HG02884 (cell line): ENCODE measurements around the gene SELENOO.

Experiments
- ATAC-seq: cut with Tn5 transposase; IDR thresholded peaks from one replicate; pipeline ENCODE4 v1.9.1; 2021; ENCODE audit warnings: mild to moderate bottlenecking, moderate library complexity; ENCODE audit not compliant: unreplicated experiment

The SELENOO gene

DNA sequence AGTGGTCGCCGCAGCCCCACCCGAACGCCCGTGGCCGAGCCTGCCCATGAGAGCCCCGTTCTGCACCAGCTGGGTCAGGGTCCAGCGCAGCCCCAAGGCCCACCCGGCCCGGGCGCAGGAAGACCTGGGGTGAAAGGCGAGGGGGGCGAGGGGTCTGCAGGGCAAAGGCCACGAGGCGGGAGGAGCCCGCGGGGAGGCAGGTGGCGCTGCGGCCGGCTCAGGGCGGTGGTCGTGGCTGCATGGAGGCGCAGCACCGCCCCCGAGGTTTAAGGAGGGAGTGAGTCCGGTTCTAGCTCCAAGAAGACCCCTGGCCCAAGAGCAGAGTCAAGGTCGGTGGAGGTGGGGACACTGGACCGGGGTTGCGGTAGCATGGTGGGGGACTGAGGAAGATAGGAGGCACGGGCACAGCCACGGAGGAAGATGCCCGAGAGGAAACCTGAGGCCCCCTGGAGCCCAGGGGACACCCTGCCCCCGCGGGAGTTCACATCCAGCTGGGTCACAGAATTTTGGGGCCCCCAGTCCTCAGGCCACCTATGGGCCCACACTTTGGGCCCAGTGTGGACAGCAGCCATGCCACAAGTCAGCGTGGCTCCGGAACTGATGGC lies 50.8 kb downstream of the SELENOO start:
- ATAC-seq: no peak

DNA sequence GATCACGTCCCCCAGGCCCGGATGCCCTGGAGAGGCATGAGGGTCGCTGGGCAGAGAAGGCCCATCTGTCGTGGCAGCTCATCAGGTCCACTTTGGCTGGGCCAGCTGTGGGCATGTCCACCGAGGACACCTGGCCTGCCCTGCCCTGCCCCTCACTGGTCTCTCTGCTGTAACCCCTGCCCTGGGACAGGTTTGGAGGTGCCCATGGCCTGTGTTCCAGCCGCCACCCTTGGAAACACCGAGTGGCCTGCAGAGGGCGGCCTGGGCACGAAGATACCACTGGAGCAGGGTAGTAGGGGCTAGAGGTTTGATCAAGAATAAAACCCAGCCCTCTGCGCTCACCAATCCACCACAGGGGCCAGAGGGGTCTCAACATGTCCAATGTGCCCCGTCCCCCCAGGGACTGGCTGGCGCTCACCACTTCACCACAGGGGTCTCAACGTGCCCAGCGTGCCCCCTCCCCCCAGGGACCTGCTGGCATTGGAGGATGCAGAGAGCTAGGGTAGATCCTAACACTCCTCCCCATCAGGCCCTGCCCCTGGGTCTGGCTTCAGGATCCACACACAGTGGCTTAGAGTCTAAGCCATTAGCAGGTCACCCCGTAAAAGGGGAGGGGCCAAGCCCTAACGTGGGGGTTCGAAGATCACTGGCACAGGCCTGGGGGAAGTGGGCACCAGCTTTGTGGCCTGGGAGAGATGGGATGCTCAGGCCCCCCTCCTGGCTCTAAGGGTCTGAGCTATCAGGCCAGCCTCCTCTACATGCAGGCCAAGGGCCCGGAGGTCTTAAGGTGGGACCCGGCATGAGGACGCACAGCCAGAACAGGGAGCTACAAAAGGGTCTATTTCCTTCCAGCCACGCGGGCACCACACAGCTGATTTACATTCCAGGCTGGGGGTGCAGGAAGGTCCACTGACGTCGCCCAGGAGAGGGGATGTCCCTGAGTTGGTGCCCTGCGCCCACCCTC lies 51.6 kb downstream of the SELENOO start:
- no peak for ATAC-seq

DNA sequence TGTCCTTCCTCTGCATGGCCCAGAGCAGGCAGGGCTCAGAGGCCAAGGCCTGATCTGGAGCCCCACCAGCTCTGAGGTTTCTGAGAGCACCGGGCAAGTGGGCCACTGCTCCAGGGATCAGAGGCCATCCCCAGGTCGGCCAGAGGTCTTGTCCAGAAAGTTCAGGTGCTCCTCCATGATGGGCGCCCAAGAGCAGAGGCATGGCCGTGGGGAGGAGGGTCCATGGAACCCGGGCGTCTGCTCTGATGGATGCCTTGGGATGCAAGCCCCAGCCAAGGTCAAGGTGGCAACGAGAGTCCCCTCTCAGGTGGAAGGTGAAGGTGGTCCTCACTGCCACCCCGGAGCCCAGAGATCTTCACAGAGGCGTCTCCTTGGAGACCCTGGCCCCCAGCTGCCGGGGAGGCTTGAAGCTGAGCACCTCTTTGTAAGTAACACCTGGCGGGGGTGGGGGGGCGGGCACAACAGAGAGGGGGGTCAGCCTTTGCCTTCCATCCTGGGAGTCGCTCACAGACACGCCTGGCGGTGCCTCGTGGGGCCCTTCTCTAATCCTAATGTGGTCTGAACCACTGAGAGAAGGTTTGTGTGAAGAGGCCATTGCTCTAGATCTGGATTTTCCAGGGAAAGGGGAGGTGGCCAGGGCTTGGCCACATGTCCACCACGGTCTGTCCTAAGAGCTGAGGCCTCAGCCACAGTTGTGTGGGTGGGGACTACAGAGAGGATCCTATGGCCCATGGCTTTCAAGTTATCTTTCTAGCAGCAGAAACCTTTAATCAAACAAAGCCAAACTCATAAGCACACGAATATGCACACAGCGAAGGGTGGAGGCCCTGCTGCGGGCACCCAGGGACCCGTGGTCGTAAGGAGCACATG lies 52.5 kb downstream of the SELENOO start:
- no peak for ATAC-seq

DNA sequence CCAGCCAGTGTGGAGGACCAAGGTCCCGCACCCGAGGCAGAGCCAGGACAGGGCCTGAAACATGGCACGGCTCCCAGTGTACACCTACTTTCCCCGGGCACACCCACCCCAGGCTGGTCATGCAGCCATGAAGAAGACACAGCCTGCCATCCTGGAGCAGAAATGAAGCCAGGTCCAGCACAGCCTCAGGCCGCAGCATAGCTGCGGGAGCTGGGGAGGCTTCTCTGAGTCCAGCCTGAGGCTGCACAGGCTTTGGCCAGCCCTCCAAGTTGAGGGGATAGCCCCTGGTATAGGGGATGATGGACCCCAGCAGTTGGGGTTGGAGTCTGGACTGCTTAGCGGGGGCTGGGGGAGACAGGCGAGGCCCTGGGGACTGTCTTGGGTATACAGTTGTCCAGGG lies 53.1 kb downstream of the SELENOO start:
- ATAC-seq: no peak

DNA sequence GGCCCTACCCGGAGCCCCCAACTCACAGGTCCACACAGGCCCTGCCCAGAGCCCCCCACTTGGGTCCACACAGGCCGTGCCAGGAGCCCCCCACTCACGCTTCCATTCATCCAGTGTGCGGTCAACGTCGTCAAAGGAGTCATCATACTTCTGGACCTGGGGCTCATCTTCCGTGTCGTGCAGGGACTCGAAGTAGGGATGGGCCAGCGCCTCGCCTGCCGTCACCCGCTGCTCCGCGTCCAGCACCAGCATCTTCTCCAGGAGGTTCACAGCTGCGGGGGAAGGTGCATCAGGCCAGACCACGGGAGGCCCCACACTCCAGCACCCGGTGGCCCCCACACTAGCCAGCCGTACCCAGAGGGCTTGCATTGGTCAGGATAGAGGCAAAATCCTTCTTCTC lies 54.3 kb downstream of the SELENOO start:
- ATAC-seq: no peak

DNA sequence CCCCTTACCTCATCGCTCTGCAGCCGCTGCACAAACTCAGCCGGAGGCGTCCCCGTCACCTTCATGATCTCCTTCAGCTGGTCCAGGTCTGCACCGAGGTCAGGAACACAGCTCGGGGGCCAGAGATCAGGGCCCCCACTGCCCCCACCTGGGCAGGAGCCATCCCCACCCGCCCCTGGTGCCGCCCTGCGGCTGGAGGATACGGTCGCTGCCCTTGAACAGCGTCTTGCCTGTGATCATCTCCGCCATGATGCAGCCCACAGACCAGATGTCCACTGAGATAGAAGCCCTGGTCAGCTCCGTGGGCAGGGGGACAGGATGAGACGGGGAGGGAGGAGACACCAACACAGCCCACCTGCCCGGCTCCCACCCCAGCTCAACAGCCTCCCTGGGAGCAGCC lies 54.8 kb downstream of the SELENOO start:
- ATAC-seq: no peak

DNA sequence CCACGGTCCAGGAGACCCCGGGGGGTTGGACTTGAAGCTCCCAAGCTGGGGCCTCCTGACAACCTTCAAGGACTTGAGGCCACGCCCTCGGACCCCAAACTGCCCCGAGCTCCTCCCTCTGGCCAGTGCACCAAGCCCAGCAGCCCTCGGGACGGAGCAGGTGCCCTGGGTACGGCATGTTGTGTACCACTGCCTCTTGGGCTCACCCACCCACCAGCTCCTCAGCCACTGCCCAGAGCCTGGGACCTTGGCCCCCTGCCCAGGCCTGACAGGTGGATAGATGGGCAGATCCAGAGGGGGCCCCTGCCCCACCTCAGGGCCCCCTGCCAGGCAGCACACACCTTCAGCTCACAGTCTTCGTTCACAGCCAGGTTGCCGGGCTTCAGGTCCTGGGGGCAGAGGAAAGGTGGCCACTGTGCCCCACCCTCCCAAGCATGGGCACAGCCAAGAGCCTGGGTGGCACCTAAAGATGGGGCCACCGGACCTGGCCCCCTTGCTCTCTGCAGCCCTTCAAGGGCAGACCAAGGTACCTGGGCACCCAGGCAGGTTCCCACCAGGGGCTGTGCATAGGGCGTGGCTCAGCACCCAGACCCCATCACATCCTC lies 55.5 kb downstream of the SELENOO start:
- no peak for ATAC-seq

DNA sequence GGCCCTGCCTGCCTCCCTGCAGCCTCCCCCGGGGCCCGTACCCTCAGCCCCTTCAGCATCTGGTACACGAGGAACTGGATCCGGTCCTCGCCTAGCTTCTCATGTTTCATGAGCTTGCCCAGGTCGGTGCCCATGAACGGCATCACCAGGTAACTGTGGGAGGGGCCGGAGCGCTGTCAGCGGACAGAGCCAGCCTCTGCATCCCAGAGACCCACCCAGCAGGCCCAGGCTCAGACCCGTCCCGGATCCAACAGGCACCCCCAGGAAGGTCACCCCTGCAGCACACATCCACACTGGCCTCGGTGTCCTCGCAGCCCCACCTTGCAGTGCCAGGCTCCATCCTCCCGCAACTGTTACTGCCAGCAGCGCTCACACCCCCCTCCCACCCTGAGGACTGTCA lies 56.2 kb downstream of the SELENOO start:
- no peak for ATAC-seq

DNA sequence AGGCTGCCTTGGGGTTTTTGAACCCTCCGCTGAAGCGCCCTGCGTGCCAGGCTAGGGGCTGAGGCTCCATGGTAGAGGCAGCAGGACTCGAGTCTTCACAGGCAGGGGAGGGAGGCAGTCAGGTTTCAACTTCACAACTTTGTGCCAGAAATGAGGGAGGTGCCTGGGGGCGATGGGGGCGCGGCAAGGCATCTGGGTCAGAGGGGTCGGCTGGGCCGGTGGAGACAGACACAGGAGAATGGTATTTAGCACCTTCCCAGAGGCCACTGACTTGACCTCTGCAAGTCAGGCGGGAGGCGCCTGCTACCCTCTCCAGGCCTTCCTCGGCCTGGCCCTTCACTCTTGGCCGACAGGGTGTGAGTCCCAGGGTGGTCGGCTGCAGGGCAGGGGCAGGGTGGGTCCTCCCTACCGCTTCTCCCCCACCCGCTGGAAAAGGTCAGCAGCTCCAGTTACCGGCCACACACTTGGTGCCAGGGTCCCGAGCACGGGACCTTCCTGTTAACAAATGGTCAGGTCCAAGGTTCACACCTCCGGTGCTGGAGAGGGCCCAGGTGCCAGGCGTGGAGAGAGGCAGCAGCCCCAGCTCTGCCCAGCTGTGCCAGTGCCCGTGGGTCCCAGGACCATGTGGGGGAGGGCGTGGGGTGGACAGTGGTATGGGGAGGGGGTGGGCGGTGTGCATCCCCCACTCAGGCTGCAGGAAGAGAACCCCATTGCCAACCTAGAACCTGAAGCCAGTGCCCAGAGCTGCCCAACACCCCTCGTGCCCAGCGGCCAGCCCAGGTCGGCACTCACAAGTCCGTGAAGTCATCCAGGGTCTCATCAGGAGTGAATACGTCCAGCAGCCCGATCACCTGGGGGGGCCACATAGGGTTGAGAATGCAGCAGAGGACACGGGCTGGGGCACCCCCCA lies 56.9 kb downstream of the SELENOO start:
- no peak for ATAC-seq

DNA sequence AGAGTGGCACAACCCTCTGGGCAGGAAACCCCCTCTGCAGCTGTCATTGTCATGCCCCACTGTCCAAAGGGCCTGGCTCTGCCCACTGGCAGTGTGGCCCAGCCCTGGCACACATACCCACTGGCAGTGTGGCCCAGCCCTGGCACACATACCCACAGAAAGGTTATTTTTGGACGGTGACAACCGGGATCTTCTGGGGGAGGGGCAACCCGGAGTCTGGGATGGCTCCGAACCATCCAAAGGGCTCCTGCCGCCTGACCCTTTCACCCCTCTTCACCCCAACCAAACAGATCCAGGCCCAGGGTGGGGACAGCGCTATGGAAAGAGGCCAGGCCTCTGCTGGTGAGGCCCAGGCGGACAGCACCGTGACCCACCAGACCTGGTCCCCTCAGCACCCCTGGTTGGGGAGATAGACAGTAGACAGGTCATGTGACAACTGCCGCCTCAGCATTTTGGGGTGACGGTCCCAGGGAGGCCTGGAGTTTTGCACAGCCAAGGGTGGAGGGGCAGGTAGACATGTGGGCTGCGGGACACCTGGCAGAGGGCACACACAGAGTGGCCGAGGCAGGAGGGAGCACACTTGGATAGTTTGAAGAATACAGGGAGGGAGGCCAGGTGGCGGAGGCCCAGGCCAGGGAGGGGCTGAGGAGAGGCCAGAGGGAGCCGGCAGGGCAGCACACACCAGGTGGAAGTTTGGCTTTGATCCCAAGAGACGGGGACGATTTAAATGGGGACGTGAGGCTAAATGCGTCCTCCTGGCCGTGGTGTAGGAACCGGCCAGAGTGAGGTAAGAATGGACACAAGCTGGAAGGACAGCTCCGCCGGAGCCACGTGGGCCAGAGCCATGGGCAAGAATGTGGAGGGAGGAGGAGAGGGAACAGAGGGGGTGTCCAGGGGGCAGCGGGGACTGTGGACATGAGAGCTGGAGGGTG lies 57.8 kb downstream of the SELENOO start:
- no peak for ATAC-seq

DNA sequence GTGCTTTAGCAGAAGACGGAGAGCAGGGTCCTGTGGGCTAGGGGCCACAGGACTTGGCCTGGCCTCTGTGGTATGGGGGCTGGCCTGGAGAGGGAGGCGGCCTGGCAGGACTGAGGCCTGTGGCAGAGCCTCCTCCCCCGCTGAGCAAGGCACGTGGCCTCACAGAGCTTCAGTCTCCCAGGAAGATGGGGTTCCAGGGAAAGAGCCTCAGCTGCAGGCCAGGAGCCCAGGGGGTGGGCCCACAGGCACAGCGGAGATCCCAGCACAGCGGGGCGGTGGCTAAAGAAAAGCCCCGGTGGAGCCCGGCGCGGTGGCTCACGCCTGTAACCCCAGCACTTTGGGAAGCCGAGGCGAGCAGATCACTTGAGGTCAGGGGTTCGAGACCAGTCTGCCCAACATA lies 58.5 kb downstream of the SELENOO start:
- no peak for ATAC-seq

DNA sequence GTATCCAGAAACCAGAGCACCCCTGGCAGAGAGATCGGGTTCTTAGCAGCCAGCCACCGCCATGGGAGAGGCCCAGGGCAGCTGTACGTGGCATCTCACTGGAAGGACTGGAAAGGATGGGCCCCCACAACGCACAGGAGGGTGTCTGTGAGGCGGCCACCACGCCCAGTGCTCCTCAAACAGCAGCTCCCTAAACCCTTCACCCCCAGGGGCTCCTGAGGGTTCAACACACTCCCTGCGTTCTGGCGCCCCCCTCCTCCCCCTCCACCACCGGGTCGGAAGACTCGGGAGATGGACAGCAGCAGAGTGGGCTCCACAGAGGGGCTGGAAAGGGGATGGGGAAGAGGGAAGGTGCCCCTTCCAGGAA lies 59.6 kb downstream of the SELENOO start:
- ATAC-seq: no peak

DNA sequence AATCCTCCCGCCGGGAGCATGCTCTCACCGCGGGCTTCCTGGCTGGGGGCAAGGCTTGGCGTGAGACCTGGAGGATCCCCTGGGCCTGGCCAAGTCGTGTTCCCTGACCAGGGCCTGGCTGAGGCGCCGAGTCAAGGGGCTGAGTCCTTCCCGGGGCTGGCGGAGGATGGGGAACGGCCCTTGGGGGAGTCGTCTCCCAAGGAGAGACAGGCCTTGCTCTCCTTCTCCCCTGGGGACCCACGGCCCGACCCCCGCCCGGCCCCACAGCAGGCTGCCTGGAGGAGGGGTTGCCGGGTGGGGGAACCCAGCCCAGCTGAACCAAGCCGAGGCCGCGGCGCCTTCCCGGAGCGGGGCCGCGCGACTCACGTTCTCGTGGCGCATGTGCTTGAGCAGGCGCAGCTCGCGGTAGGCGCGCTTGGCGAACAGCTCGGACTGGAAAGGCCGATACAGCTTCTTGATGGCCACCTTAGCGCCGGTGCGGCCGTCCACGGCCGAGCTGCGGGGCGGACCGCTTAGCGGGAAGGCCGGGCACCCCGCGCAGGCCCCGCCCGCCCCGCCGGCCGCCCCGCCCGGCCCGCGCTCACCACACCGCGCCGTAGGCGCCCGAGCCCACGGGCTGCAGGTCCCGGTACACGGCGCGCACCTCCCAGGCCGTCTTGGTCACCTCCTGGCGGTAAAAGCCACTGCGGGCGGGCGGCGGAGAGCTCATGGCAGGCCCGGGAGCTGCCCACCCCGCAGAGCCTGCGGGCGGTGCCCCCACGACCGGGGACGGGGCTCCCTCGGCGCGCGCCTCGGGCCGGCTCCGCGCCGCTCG lies 60.2 kb downstream of the SELENOO start:
- ATAC-seq: no peak

DNA sequence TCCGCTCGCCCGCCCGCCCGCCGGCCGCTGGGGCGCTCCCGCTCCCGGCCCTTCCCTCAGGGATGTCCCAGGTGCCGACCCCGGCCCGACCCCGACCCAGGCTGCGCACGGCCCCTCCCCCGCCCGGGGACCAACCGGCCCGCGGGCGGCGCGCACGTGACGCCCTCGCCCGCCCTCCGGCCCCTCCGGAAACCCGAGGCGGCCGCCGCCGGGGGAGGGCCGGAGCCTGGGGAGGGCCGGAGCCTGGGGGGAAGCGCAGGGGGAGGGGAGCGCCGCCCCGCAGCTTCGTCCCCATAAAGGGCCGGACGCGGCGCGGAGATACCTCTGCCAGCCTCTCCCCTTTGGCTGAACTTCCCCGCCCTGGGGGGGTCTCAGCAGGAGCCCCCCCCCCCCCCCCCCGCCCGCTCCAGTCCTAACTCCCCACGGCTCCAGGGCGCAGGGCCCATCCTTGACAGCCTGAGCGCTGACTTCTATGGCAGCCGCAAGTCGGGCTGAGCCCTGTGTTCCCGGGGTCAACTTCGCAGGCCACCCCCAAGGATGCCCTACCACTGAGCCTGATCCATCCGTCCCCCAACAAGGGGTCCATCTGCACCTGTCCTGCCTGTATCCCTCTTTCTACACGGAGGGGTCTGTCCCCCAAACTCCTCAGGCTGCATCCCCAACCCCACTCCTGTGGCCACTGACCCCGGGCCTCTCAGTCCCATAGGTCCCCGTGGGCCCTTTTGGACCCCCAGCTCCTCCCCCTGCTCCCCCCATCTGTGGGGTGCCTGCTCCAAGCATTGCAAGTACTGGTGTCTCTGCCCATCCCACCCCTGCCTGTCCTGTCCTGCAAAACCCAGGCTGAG lies 61.0 kb downstream of the SELENOO start, which contains the start of gene MAPK12:
Gene MAPK12, minus strand, starts transcription at position 69 of the 845 bp plus-strand sequence. CDS start 174 bp downstream, outside the sequence.
- no peak for ATAC-seq

DNA sequence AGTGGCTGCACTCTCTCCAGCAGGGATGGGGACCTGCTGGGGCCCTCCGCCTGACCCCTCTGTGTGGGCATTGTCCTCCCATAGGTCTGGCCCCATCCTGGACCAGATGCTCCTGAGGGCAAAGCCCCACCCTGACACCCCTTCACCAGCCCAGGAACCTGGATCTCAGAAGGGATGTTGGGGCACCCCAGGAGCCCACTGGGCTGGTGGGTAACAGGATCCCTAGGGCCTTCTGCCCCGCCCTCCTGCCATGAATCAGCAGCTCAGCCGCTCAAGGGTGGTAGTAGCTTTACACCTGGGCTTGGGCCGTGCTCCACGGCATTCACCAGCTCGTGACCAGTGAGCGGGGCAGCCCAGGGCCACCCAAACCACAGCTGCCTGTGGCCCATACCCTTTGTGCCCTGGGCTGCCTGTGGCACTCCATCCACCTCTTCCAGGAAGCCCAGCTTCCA lies 61.7 kb downstream of the SELENOO start:
- no peak for ATAC-seq

DNA sequence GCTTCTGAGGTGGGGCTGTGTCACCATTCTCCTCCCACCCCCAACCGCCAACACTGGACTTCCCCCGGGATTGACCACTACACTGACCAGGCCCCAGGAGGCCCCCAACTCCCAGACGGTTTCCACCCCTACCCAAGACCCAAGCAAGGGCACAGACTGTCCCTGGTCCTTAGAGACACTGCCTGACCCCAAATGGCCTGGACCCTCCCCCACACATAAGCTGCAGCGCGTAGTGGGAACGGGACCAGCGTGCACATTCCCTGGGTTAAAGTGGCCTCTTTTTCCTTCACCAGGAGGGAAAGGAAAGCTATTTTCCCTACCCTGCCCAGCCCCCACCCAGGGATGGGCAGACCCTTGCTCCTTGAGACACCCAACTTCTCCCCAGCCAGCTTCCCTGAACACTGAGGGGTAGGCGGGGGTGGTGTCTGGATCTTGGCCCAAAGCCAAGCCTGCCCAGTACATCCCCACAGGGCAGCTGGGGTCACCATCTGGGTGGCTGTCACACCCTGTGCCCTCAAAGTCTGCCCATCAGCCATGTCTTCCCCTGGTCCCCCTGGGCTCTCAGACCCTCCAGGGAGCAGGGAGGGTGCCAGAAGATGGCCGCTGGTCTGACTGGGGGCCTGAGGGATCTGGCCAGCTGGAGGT lies 62.3 kb downstream of the SELENOO start:
- ATAC-seq: no peak
